Measurements from ENCODE around the gene LSM10.

Gene LSM10

GRCh38 chr1:36349839-36350238 is 47.9 kb downstream of the LSM10 start:
- no peak for DNase-seq

- no peak for DNase-seq
These were observed 48.5 kb downstream of the LSM10 start for GRCh38 chr1:36349241-36349671.

DNA sequence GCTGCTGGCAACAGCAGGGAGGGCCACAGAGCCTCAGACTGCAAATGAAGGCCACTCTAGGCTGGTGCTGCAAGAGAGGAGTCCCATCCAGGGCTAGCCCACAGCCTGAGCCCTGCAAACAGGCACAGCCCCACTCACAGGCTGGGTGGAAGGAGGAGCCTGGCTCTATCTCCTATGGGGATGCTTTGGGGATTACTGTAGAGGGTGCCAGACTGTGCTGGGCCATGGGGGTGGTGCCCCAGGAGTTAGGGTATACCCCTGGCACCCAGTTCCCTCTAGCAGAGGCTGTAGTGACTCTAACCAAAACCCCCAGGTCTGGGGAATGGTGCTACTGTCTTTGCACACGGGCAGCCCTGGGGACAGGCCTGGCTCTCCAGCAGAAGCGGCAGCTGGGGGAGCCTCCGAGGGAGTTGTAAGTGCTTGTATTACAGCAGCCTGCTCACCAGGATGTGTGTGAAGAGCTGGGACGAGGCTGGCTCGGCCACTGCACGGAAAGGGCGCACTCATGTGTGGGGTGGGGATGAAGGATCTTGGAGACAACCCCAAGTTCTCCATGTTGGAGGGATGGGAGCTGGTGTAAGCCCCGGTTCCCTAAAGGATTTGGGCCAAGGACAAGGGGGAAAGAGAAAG is 50.9 kb downstream of the LSM10 start:
- no peak for DNase-seq

DNA sequence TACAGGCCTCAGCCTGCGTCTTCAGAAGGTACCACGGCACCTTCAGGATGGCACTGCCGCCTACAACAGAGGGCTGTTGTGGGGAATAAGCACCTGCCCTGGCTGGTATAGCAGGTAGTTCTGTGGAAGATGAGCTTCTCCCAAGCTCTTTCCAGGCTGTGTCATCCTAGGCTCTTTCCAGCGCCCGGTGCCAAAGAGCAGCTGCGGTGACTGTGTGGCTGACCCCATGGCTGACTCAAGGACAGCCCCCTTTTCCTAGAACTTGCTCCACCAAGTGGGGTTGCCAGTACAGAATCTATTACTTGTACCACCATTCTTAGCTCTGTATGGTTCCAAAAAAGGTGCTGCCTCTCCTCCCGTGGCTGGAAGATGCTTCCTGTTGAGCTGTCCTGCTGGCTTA is 52.4 kb downstream of the LSM10 start:
- no peak for DNase-seq

GRCh38 chr1:36344395-36344680 is 53.4 kb downstream of the LSM10 start:
- DNase-seq, result no peak

DNA sequence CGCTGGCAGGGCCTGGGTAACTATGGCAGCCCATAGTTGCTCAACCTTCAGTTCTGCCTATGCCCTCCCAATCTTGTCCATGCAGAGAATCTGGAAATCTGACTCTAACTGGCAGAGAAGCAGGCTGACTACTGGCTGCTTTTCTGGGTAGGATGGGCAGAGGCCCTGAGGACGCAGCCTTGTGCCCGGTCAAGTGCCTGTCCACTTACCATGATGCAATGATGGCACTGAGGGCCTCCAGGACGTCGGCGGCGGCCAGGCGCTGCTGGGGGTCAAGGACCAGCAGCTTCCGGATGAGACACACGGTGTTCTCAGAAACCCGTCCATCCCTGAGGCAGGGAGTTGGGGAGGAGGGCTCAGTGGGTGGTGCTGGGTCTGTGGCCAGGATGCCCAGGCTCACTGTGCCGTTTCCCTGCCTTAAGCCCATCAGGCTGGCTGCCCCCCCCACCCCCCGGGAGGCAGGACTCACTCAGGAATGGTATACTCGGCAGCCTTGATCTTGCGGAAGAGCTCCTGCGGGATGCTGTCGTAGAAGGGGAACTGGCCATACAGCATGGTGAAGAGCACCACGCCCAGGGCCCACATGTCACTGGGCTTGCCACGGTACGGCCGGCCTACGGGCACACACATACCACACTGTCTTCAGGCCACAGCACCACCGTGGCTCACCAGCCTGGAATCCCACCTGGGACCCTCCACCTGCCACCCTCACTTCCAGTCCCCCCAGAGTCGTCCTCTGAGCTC is 53.9 kb downstream of the LSM10 start:
- no peak for DNase-seq
